HL-60 (cell line): ENCODE results near the gene LRP6. TPM values are rescaled to one million over a fixed set of nuclear protein-coding genes. Genes with fewer than 3 reads are reported as not detected.

Experiments used
- DNase-seq, 2 experiments: peaks; one replicate each; pipeline ENCODE4 v3.0.0-alpha.2; 2010 to 2020; ENCODE audit warnings: low read depth in 1 of 2, low spot score in 1 of 2
- H3K27ac ChIP-seq: fragments of 250-450 bp; sonication (Bioruptor Pico); replicated peaks from 2 replicates; pipeline ENCODE4 v1.5.1; 2020; ENCODE audit warnings: mild to moderate bottlenecking, moderate library complexity
- H3K27me3 ChIP-seq: fragments of 250-450 bp; sonication (Bioruptor Pico); 2 replicates; pipeline ENCODE4 v1.5.1; 2021; ENCODE audit warnings: mild to moderate bottlenecking, moderate library complexity; ENCODE audit not compliant: insufficient read depth, poor library complexity, severe bottlenecking
- H3K4me3 ChIP-seq: replicated peaks from 2 replicates; pipeline ENCODE4 v1.5.1; 2011; ENCODE audit warnings: mild to moderate bottlenecking, control low read depth, low read length; ENCODE audit not compliant: insufficient read depth
- GABPA ChIP-seq: IDR thresholded peaks from 2 replicates; pipeline ENCODE4 v1.6.1; 2012; ENCODE audit warnings: low read depth
- POLR2AphosphoS5 ChIP-seq: IDR thresholded peaks from 2 replicates; pipeline ENCODE4 v1.6.1; 2012; ENCODE audit warnings: low read depth
- SPI1 ChIP-seq: IDR thresholded peaks from 2 replicates; pipeline ENCODE4 v1.6.1; 2012; ENCODE audit warnings: low read depth, mild to moderate bottlenecking, borderline replicate concordance
- microRNA-seq: library from miRNA; unstranded; fragments of <30 nt; microRNA quantifications from one replicate; pipeline ENCODE4, GENCODE V29; 2018
- TF ChIP-seq, protein P1 (sequence below): IDR thresholded peaks from one replicate; pipeline ENCODE4 v1.5.1; 2011; ENCODE audit warnings: low read length, control low read depth, inconsistent platforms; ENCODE audit not compliant: insufficient read depth
- TF ChIP-seq, protein P2 (sequence below): IDR thresholded peaks from 2 replicates; pipeline ENCODE4 v1.6.1; 2012; ENCODE audit warnings: low read depth; ENCODE audit not compliant: insufficient replicate concordance

LRP6 gene

DNA sequence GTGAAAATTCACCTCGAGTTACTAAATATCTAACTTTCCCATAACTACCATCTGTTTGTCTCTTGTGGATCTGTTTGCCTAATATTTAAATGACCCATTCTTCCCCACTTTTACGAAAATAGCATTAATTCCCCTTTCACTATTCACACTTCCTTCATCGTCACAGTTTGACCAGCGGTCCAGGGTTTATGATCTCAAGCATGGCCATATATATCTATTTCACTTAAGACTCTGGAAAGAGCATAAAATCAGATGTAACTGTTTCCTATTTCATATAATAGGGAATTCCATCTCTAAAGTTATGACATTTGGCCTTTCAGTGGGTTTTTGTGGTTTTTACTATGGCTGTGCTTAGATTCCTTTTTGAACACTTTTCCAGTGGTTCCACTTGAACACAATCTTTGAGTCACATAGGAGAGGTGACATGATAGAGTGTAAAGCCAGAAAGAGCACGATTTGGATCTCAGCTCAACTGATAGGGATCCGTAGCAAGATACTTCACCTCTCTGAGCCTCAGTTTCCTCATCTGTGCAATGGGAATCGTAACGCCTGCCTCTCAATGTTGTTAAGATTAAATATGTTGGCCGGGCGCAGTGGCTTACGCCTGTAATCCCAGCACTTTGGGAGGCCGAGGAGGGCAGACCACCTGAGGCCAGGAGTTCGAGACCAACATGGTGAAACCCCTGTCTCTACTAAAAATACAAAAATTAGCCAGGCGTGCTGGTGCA lies 196.9 kb downstream of the LRP6 start:
- TF ChIP-seq POLR2AphosphoS5 (no peak), GABPA (no peak), SPI1 (no peak)
- TF ChIP-seq, protein P1, sequence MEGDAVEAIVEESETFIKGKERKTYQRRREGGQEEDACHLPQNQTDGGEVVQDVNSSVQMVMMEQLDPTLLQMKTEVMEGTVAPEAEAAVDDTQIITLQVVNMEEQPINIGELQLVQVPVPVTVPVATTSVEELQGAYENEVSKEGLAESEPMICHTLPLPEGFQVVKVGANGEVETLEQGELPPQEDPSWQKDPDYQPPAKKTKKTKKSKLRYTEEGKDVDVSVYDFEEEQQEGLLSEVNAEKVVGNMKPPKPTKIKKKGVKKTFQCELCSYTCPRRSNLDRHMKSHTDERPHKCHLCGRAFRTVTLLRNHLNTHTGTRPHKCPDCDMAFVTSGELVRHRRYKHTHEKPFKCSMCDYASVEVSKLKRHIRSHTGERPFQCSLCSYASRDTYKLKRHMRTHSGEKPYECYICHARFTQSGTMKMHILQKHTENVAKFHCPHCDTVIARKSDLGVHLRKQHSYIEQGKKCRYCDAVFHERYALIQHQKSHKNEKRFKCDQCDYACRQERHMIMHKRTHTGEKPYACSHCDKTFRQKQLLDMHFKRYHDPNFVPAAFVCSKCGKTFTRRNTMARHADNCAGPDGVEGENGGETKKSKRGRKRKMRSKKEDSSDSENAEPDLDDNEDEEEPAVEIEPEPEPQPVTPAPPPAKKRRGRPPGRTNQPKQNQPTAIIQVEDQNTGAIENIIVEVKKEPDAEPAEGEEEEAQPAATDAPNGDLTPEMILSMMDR = no peak
- TF ChIP-seq, protein P2, sequence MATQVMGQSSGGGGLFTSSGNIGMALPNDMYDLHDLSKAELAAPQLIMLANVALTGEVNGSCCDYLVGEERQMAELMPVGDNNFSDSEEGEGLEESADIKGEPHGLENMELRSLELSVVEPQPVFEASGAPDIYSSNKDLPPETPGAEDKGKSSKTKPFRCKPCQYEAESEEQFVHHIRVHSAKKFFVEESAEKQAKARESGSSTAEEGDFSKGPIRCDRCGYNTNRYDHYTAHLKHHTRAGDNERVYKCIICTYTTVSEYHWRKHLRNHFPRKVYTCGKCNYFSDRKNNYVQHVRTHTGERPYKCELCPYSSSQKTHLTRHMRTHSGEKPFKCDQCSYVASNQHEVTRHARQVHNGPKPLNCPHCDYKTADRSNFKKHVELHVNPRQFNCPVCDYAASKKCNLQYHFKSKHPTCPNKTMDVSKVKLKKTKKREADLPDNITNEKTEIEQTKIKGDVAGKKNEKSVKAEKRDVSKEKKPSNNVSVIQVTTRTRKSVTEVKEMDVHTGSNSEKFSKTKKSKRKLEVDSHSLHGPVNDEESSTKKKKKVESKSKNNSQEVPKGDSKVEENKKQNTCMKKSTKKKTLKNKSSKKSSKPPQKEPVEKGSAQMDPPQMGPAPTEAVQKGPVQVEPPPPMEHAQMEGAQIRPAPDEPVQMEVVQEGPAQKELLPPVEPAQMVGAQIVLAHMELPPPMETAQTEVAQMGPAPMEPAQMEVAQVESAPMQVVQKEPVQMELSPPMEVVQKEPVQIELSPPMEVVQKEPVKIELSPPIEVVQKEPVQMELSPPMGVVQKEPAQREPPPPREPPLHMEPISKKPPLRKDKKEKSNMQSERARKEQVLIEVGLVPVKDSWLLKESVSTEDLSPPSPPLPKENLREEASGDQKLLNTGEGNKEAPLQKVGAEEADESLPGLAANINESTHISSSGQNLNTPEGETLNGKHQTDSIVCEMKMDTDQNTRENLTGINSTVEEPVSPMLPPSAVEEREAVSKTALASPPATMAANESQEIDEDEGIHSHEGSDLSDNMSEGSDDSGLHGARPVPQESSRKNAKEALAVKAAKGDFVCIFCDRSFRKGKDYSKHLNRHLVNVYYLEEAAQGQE = no peak
- H3K4me3 ChIP-seq = no peak overlapping the region
- H3K27ac ChIP-seq = no peak overlapping the region
- no peaks in the 10 kb centered on the region for H3K27me3 ChIP-seq
- DNase-seq = no peak

DNA sequence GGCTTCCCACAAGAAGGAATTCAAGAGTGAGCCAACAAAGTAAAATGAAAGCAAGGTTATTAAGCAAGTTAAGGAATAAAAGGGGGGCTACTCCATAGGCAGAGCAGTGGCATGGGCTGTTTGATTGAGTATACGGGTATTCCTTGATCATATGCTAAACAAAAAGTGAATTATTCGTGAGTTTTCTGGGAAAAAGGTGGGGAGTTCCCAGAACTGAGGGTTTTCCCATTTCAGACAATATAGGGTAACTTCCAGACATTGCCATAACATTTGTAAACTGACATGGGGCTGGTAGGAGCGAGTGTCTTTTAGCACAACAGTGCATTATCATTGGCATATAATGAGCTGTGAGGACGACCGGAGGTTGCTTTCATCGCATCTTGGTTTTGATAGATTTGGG lies 198.1 kb downstream of the LRP6 start:
- TF ChIP-seq, protein P2 = no peak
- TF ChIP-seq GABPA (no peak), POLR2AphosphoS5 (no peak), SPI1 (no peak)
- TF ChIP-seq, protein P1 = no peak
- H3K27me3 ChIP-seq = peaks cover 2% of the 10 kb centered on the region
- H3K27ac ChIP-seq = no peak overlapping the region
- no peak overlapping the region for H3K4me3 ChIP-seq
- no peak for DNase-seq

Small RNA genes lying within 50 kb of the gene (microRNA-seq; reads per million reads assigned to microRNA genes)
- not detected for gene MIR1244-4
